ENCODE measurements around the gene PHF21A. TPM values are rescaled to one million over a fixed set of nuclear protein-coding genes. Genes with fewer than 3 reads are reported as not detected.

The PHF21A gene
- total and polyA plus RNA-seq, 2 donors (not counting 3 experiments of a cell fraction or from before 2014, with no cell fraction given), result 14.1 to 30.5 TPM

- Histone ChIP-seq H3K9me1 (replicated peaks; ENCODE audit: control insufficient read depth, extremely low read depth, insufficient read depth, low read length) (no peaks in the 10 kb centered on the region), H3K9me3 (replicated peaks; ENCODE audit: control insufficient read depth, insufficient read depth, low read length) (no peaks in the 10 kb centered on the region), H3K9ac (replicated peaks; ENCODE audit: extremely low read depth, insufficient read depth, low read length) (no peak overlapping the region), H3K27ac (ENCODE audit: insufficient read depth, low read depth, low read length) (no peak overlapping the region), H3K4me3 (replicated peaks in 1 of 3; ENCODE audit: insufficient read depth in 1 of 3, low read depth in 1 of 3, low read length in 3 of 3) (no peak overlapping the region), H3K36me3 (ENCODE audit: control insufficient read depth in 2 of 2, extremely low read depth in 1 of 2, insufficient read depth in 2 of 2, low read length in 2 of 2) (no peaks in the 10 kb centered on the region), H3K27me3 (ENCODE audit: control insufficient read depth in 2 of 2, insufficient read depth in 2 of 2, low read length in 2 of 2) (peaks cover 13 to 30% of the 10 kb centered on the region in 2 experiments), H3K79me2 (ENCODE audit: control insufficient read depth, insufficient read depth, low read length) (no peaks in the 10 kb centered on the region), H2AFZ (ENCODE audit: low read depth, low read length) (no peak overlapping the region), H4K20me1 (replicated peaks; ENCODE audit: control insufficient read depth, extremely low read depth, insufficient read depth, low read length) (no peaks in the 10 kb centered on the region), H3K4me1 (ENCODE audit: control insufficient read depth, extremely low read depth, insufficient read depth, low read length) (no peaks in the 10 kb centered on the region), H3K4me2 (ENCODE audit: insufficient read depth, low read length) (no peak overlapping the region)
- dilution Hi-C loops (cut with MboI; ENCODE audit: extremely low pct_ligation_motif_present, low sequenced_read_pairs) (no loop called here), intact Hi-C loops (cut with micrococcal nuclease) (no loop called here)
- ChIA-PET CTCF (interaction anchor here (2.6 kb wide), 1 partner anchor 40 kb away, joined by 8 read pairs; no protein-coding TSS in a partner anchor), POLR2A (no interaction called here)
- no TSS peak for BruUV-seq (replicated peaks)
- FAIRE-seq (no peak), DNase-seq (ENCODE audit: low read depth, low spot score) (no peak)
- TF ChIP-seq EZH2 (IDR thresholded peaks at IDR 0.05; ENCODE audit: borderline replicate concordance, low read depth, low read length, severe bottlenecking) (no peak), POLR2AphosphoS5 (IDR thresholded peaks at IDR 0.05; ENCODE audit: insufficient read depth, low read depth, low read length) (no peak), GATA2 (IDR thresholded peaks at IDR 0.05; ENCODE audit: insufficient read depth, insufficient read length, low read depth, low read length) (no peak), FOS (IDR thresholded peaks at IDR 0.05; ENCODE audit: borderline replicate concordance, insufficient read depth, low read length) (no peak), CTCF (IDR thresholded peaks at IDR 0.05; ENCODE audit: extremely low read depth in 1 of 2, insufficient read depth in 1 of 2, low read depth in 1 of 2, low read length in 2 of 2) (no peak), POLR2A (IDR thresholded peaks at IDR 0.05; ENCODE audit: low read depth, low read length) (no peak), MAX (IDR thresholded peaks at IDR 0.05; ENCODE audit: insufficient read depth, insufficient read length) (no peak), JUN (IDR thresholded peaks at IDR 0.05; ENCODE audit: borderline replicate concordance, insufficient read depth, insufficient read length, low read depth) (no peak), MYC (IDR thresholded peaks at IDR 0.05; ENCODE audit: low read depth, low read length) (no peak)
These were observed 195.7 kb downstream of the PHF21A start for GRCh38 chr11:45925550-45925949.

Measured in endothelial cell of umbilical vein (primary cell).